Renal pelvis (tissue), 4 donors: Measurements from ENCODE around the gene ATP13A3. TPM values are rescaled to one million over a fixed set of nuclear protein-coding genes. Genes with fewer than 3 reads are reported as not detected.

Source experiments
- DNase-seq: peaks from one replicate; pipeline ENCODE4 v3.0.0-alpha.2; 2013
- polyA plus RNA-seq, 3 donors: library from polyadenylated mRNA; unstranded; fragments of 120-200 nt; gene quantifications; one replicate each; pipeline ENCODE4 v1.2.1, GENCODE V29; 2013; ENCODE audit not compliant: insufficient read length in 3 of 3

ATP13A3 gene
- polyA plus RNA-seq, 3 donors: 86.7 to 123 (median 114) TPM

DNA sequence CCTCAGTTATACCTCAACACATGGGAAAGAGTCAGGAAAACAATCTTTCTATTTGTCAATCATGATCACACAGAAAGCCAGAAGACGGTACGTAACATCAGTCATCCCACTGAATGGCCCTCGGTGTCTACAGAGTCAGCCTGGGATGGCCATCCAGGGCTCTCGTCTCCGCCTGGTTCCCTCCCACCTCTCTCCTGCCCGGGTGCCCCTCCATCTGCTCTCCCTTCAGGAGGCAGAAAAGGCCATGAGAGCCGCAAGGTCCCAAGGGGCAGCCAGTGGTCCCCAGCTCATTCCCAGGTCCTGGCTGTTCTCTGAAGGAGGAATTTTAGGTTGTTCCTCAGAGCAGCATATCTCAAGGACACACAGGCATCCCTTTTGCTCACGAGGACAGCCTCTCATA is 112.9 kb downstream of the ATP13A3 start:
- no peak for DNase-seq

- DNase-seq: no peak
These were observed 113.8 kb downstream of the ATP13A3 start for GRCh38 chr3:194373028-194373427.

- no peak for DNase-seq
These were observed 116.0 kb downstream of the ATP13A3 start for GRCh38 chr3:194370753-194371152.

DNA sequence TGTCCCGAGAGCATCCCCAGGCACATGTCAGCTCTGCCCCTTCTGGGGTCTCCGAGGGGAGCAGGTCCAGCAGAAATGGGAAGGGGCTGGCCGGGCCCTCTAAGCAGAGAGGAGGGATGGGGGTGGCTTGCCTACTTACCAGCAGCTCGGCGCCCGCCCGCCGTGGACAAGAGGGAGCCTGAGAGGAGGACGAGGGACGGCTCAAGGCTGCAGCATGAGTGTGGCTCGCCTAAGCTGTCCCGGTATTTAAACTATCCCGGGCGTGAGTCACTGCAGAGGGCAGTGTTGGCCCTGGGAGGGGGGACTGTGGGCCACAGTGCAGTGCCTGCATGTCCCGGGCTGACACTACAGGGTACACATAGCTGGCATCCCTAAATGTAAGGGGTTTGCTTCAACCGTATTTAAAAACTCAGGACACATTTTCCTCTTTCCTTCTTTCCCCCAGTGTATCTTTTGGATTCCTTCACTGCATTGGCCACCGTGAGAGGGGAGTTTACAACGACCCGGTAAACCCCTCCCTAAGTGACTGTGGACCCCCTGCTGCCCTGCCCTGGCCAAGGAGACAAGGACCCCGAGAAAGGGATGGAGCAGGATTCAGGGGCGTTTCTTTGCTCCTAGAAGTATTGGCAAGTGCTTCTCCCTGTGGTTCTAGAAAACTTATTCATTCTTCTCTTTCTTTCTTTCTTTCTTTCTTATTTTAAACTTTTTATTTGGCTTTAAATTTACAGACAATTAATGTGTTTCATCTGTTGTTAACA is 117.1 kb downstream of the ATP13A3 start, which contains the start of gene LRRC15:
Gene LRRC15, minus strand, starts transcription at position 222 of the 758 bp plus-strand sequence. CDS start 8,700 bp downstream, outside the sequence.
- no peak for DNase-seq

GRCh38 chr3:194368918-194369317 is 117.9 kb downstream of the ATP13A3 start:
- DNase-seq: no peak

GRCh38 chr3:194367992-194368841 is 118.6 kb downstream of the ATP13A3 start:
- DNase-seq: no peak

DNA sequence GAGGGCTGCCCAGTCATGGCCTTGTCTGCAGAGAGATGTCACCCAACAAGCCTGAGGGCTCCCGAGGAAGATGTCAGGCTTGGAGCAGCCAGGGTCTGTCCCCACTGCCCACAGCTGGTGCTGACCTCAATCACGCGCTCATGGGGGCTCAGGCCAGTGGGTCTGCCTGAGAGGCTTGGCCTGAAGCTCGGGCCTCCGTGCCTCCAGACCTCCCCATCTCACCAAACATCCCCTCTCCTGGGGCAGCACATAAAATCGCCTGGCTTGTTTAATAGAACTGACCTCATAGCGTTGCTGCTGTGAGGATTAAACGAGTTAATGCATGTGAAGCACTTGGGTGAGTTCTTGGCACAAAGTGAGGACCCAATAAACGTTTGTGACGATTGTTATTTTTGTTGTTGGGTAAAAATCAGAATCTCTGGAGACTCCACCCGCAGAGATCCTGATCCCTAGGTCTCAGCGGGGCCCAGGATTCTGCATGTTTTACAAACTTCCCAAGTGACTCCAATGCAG is 120.8 kb downstream of the ATP13A3 start:
- no peak for DNase-seq

DNA sequence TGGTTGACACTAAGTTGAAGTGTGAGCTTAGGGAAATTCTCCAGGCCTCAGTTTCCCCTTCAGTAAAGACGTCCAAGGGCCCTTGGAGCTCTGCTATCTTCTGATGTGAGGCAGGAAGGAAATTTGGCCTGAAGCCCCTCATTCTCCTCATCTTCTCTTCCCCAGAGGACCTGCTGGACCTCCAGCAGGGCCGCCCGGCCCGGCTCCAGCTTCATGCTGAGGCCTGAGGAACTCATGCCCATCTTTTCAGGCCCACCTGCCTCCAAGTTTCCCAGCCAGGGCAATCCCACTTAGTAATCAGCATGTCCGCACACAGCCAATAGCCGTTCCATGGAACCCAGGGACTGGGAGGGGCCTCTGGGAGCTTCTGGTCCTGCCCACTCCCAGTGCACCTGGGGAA is 121.3 kb downstream of the ATP13A3 start:
- DNase-seq: no peak

GRCh38 chr3:194364652-194365434 is 122.0 kb downstream of the ATP13A3 start:
- DNase-seq: no peak

DNA sequence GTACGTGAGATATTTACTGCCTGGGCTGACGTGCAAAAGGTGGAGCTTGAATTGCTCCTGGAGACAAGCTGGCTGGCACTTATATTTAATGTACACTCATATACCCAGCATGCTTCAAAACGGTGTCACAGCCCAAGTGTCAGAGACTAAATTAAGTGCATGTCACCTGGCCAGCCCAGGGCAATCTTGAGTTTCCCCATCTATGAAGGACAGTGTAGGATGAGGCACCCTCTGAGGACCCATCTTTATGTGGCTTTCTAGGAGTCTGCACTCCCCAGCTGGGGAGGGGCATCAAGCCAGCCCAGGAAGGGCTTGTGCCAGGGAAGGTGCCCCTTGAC is 122.5 kb downstream of the ATP13A3 start:
- no peak for DNase-seq

GRCh38 chr3:194360568-194360967 is 126.2 kb downstream of the ATP13A3 start:
- DNase-seq: no peak

GRCh38 chr3:194357681-194358080 is 129.1 kb downstream of the ATP13A3 start:
- no peak for DNase-seq

- DNase-seq: no peak
These were observed 131.4 kb downstream of the ATP13A3 start for GRCh38 chr3:194355379-194355778.

DNA sequence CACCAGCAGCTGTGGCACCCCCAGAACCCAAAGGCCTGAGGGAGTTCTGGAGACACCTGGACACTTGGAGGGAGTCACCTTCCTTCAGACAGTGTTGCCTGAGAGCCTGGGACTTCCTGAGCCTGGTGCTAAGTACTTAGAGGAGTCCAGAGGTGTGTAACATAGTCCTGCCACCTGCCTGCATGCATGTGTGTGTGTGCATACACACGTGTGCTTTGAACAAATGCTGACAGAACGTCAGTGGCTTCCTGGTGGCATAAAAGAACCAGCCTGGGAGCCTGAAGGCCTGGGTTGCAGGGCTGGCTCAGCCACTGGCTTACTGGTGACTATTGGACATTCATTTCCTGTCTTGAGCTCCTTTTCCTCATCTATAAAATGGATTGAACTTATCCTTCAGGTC is 132.5 kb downstream of the ATP13A3 start:
- no peak for DNase-seq

Other genes starting within 250 kb of the ATP13A3 start
- under 1 TPM; 0.41 to 0.74 (median 0.62) TPM for gene CPN2, start 135.7 kb downstream of the ATP13A3 start, polyA plus RNA-seq
- gene LRRC15, start 117.3 kb downstream of the ATP13A3 start, polyA plus RNA-seq: under 1 TPM in 2 of 3 donors, not detected in 1; 0.12 to 0.13 TPM
- under 1 TPM; 0.61 to 0.86 (median 0.71) TPM for gene GP5, start 87.7 kb downstream of the ATP13A3 start, polyA plus RNA-seq
- gene TMEM44, start 146.4 kb upstream of the ATP13A3 start, polyA plus RNA-seq: 10 to 100 TPM; 16.8 to 24.6 (median 20.2) TPM
- gene LSG1, start 185.2 kb upstream of the ATP13A3 start, polyA plus RNA-seq: 10 to 100 TPM; 30.4 to 51.1 (median 44.0) TPM
- 1 to 10 TPM; 5.0 to 9.3 (median 7.3) TPM for gene FAM43A, start 198.9 kb upstream of the ATP13A3 start, polyA plus RNA-seq